ENCODE results near the gene TFG.

TFG gene

GRCh38 chr3:100759950-100760349 lies 50.7 kb downstream of the TFG start:
- DNase-seq, result no peak

GRCh38 chr3:100760377-100760776 lies 51.1 kb downstream of the TFG start:
- DNase-seq, result no peak

GRCh38 chr3:100761211-100761942 lies 52.1 kb downstream of the TFG start:
- peak; percentile 5 for DNase-seq

DNA sequence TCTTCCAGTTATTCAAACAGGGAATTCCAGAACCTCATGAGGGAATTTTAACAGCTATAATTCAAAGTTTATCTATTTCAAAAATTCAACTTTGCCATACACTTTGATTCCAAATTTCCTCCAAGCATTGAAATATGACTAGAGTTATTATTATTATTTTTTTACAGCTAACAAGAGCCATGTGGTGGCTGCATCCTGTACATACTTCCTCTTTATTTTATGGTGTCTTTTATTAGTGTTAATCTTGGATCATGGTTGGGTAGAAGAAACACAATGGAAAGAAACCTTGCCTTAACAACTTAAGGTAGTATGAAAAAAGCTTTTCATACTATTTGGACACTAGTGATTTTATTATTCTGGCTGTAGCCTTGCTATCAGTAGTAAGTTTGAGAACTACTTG lies 52.7 kb downstream of the TFG start:
- no peak for DNase-seq

GRCh38 chr3:100765437-100765975 lies 56.2 kb downstream of the TFG start:
- DNase-seq, result no peak

DNA sequence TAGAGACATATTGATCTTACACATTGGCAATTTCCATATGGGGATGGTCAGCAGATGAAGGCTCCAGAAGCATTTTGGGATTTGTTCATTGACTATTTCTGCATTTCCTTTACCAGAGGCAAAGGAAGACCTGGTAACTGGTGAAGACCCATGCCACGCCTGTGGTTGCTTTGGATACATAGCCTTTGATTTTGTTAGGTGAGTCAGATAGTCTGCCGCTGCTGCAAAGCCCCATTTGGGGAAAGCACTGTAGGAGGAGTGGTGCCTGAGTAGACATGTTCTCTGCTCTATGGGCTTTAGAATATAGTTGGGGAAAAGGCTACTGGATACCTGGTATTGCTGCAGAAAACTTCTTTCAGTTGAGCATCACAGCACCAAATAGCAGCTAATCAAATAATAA lies 56.8 kb downstream of the TFG start:
- DNase-seq, result no peak

GRCh38 chr3:100769693-100770092 lies 60.4 kb downstream of the TFG start:
- no peak for DNase-seq

GRCh38 chr3:100775226-100775625 lies 65.9 kb downstream of the TFG start:
- no peak for DNase-seq

GRCh38 chr3:100775669-100776068 lies 66.4 kb downstream of the TFG start:
- no peak for DNase-seq

DNA sequence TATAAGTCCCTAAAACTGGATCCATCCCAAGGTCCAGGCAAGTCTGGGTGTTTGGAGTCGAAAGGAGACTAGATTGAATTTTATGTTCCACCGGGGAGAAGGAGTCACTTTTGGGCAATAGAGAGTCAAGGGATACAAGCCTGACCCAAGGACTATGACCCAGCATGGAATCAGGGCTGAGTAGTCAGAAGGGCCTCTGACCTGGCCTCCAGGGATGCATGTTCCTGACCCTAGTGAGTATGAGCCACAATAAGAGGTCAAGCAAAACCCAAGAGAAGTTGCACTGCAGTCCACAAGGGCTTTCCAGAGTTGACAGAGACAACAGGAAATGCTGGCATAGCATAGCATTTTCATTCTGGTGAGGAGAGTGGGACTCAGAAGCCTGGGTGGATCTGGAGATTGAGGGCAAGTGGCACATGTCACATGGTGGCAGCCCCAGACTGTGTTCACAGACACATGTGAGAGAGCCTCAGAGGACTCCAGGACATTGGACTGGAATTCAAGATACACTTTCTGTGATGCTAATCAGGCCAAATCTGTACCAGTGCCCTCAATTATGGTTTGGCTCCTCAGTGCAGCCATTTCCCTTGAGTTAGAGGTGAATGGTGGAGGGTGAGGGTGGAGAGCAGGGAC lies 66.9 kb downstream of the TFG start:
- DNase-seq, result no peak

DNA sequence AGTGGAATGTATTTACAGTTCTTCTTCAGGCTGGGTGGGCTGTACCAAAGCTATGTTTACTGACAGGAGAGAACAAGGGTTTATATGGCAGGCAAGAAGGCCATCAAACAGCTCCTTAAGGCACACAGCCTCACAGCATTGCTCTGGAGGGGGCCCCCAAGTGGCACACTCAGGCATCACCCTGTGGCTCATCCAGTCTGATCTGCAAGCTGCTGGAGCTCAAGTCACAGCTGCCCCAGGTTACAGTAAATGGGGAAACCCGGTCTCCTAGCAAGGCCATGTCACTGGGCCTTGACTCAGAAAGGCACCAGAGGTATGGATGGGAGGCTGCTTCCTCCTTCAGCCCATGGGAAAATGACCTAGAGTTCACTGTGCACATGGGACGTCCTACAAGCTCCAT lies 67.5 kb downstream of the TFG start:
- DNase-seq, result no peak

DNA sequence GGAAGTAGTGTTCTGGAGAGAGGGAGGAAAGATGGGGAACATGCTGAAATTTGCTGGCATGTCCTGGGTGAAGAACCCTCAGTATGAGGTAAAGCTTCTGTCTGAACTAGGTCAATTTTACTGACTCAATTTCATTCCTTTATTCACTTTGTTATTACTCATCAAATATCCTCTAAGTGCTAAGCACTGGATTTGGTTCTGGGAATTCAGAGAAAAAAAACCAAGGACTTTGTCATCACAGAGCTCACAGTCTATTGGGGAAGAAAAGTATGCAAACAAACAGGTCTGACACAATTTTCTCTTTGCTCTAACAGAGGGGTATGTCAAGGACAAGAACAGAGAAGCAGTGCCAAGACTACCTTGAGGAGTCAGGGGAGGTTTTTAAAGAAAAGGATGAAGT lies 68.0 kb downstream of the TFG start:
- no peak for DNase-seq

GRCh38 chr3:100779480-100779879 lies 70.2 kb downstream of the TFG start:
- DNase-seq, result no peak

- DNase-seq, result no peak
Observed at GRCh38 chr3:100780071-100780622, 70.9 kb downstream of the TFG start.

GRCh38 chr3:100781301-100781700 lies 72.0 kb downstream of the TFG start:
- DNase-seq, result no peak

- no peak for DNase-seq
Observed at GRCh38 chr3:100782348-100782747, 73.1 kb downstream of the TFG start.

DNA sequence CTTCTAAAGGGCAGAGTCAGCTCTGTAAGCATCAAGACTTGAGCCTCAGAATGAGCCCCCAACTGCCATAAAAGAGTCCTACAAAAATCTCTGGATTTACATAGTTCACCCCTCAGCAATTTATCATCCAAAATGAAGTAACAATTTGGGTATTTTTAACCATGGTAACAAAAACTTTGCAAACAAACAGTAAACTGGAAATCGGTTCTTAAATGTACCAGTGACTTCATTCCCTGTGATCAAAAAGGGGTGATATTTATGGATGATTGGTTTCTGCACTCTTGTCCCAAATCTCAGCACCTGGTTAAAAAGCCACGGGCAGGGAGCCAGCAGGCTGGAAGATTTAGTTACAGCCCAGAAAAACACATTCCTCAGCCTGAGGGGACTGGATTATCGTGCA lies 73.6 kb downstream of the TFG start:
- DNase-seq, result no peak

- DNase-seq, result no peak
Observed at GRCh38 chr3:100783619-100784018, 74.3 kb downstream of the TFG start.

DNA sequence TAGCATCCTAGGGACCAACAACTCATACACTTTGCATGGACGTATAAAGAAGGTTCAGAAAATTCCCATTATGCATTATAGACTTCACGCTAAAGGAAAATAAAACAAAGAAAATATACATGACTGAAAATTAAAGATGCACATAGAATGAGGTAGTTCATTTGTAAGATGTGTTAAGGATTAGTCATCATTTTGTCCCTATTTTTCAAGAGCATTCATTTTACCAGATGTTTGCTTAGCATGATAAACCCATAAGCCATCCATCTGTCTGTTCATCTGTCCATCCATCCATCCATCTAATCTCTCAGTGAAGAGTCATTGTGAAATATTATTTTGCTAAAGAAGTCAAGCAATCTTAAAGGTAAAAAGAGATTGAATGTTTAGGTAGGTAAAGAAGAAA lies 80.3 kb downstream of the TFG start:
- no peak for DNase-seq

GRCh38 chr3:100796556-100796955 lies 87.3 kb downstream of the TFG start:
- no peak for DNase-seq

GRCh38 chr3:100798012-100798411 lies 88.7 kb downstream of the TFG start:
- DNase-seq, result no peak
